ENCODE measurements around the gene PSTK. TPM values are rescaled to one million over a fixed set of nuclear protein-coding genes. Genes with fewer than 3 reads are reported as not detected.

PSTK gene, protein sequence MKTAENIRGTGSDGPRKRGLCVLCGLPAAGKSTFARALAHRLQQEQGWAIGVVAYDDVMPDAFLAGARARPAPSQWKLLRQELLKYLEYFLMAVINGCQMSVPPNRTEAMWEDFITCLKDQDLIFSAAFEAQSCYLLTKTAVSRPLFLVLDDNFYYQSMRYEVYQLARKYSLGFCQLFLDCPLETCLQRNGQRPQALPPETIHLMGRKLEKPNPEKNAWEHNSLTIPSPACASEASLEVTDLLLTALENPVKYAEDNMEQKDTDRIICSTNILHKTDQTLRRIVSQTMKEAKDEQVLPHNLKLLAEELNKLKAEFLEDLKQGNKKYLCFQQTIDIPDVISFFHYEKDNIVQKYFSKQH
- total RNA-seq (2022; extraction: Qiagen RNA extraction) = 3.5 to 5.4 TPM (median 4.7 TPM) in 5 replicates

DNA sequence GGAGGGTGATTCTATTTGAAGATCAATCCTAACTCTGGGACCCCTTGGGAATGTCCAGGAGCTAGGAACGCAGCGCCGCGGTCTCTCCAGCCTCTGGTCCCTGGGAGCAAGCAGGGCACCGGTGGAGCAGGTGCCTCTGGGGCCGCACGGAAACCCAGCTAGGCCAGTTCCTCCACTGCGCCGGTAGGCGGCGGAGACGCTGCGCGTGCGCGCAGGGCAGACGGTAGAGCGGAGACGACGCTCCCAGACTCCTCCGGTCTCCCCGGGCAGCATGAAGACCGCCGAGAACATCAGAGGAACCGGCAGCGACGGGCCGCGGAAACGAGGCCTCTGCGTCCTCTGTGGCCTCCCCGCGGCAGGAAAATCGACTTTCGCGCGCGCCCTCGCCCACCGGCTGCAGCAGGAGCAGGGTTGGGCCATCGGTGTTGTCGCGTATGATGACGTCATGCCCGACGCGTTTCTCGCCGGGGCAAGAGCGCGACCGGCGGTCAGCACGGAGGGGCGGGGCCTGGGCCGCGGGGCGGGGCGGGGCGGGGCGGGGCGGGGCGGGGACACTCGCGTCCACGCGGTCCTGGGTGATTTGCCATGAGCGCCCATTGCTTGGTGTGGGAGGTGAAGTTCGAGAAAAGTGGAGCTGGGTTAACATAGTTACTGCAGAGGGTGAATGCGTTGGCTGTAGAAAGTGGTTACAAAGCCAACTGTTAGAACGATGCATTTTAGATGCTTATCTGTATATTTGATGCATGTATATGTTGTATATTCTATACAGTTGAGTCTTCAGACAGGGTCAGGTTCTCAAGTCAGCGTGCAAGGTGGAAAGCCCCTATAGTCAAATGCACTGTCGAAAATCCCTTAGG, at the start of gene PSTK:
Gene PSTK (plus strand): TSS at position 193 of the 857 bp plus-strand sequence. CDS start 79 bp downstream, at position 272.

DNA sequence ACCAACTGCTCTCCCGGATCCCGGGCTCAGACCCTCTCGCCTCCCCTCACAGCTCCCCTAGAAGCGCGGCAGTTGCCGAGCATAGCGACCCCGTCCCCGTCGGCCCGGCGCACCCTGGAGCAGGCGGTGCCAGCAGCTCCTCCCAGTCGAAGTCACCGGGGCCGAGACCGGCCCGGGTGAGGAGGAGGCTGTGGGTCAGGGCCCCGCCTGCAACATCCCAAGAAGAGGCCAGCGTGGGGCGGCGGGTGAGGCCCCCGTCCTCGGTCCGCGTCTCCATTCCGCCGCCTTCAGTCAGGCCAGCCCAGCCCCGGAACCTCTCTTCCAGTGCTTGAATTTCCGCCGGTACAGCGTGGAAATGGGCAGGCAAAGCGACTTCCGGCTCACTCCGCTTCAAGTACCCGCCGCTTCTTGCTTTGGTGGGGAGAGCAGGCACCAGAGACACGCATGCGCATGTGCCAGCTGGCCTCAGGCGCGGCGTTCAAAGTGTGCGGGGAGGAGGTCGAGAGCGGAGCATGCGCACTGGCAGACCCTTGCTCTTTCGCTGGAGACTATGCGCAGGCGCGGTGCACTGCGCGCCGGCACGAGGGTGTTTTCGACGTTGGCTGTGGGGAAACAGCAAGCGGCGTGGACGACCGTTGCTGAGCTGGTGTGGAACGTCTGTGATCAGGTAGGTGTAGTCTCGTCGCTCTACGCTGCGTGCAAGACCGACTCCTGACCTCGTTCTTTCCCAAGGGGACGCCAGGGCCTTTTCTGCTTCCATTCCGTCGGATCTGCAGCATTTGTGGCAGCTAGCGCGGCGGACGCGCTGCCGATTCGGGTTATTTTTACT, 26.1 kb upstream of the PSTK start, which contains the start of gene C10orf88:
Gene C10orf88 (minus strand): TSS at position 326 of the 829 bp plus-strand sequence. CDS start 49 bp downstream, at position 277.

DNA sequence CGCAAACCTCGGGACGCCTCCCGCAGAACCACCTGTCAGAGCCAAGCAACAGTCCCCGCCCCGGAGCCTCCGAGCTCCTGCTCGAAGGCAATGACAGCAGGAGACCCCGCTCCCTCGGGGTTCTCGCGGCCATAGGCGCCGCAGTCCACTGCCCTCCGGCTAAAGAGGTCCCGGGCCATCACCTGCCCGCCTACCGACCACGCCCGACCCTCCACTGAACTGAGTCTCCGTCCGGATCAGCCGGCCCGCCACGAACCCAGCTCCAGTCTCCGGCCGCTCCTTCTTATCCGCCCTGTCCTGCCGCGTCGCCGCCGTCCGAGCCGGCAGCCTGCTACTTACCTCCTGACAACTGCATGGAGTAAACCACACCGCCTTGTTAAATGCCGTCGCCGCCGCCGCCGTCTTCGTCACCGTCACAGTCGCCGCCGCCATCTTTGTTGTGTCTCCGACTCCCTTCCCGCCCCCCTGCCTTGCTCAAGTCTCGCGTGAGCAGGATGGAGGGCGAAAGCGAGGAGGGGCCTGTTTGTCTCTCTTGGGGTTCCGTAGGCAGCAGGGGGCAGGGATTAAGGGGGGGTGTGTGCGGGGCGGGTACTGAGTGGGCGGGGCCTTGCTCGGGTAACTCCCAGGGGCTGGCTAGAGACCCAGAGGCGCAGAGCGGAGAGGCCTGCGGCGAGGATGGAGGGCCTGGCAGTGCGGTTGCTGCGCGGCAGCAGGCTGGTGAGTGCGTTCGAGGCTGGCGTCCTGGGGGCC, 28.3 kb downstream of the PSTK start, which contains the start of the genes ACADSB and IKZF5:
Gene ACADSB (plus strand): TSS at position 652 of the 750 bp plus-strand sequence. CDS start 24 bp downstream, at position 676.
Gene IKZF5 (minus strand): TSS at position 441 of the 750 bp plus-strand sequence. CDS start 10,170 bp downstream, outside the sequence.

Other genes with a start within 250 kb of the PSTK start
- gene CUZD1, start 134.5 kb upstream of the PSTK start, total RNA-seq (2022; extraction: Qiagen RNA extraction) = 1.2 to 1.7 TPM (median 1.5 TPM) in 5 replicates
- gene FAM24B, start 100.8 kb upstream of the PSTK start, total RNA-seq (2022; extraction: Qiagen RNA extraction) = 14.1 to 15.2 TPM (median 15.0 TPM) in 5 replicates
- not detected in 5 replicates for gene FAM24A, start 69.8 kb upstream of the PSTK start, total RNA-seq (2022; extraction: Qiagen RNA extraction)
- gene C10orf88, start 26.2 kb upstream of the PSTK start, total RNA-seq (2022; extraction: Qiagen RNA extraction) = 7.2 to 9.5 TPM (median 9.2 TPM) in 5 replicates
- 5.7 to 7.9 TPM (median 6.4 TPM) in 5 replicates for gene IKZF5, start 28.4 kb downstream of the PSTK start, total RNA-seq (2022; extraction: Qiagen RNA extraction)
- 6.0 to 8.6 TPM (median 7.8 TPM) in 5 replicates for gene ACADSB, start 28.6 kb downstream of the PSTK start, total RNA-seq (2022; extraction: Qiagen RNA extraction)
- gene HMX3, start 155.6 kb downstream of the PSTK start, total RNA-seq (2022; extraction: Qiagen RNA extraction) = 0.09 TPM in 1 of 5 replicates, not detected in the others
- 0.08 to 0.14 TPM (median 0.11 TPM) in 4 of 5 replicates, not detected in the other for gene HMX2, start 167.7 kb downstream of the PSTK start, total RNA-seq (2022; extraction: Qiagen RNA extraction)
- 169 to 206 TPM (median 178 TPM) in 5 replicates for gene BUB3, start 174.0 kb downstream of the PSTK start, total RNA-seq (2022; extraction: Qiagen RNA extraction)